ENCODE results near the gene ROR2. TPM values are rescaled to one million over a fixed set of nuclear protein-coding genes. Genes with fewer than 3 reads are reported as not detected.

Gene ROR2
- total RNA-seq, 2 experiments from 2014 or later = not detected

DNA sequence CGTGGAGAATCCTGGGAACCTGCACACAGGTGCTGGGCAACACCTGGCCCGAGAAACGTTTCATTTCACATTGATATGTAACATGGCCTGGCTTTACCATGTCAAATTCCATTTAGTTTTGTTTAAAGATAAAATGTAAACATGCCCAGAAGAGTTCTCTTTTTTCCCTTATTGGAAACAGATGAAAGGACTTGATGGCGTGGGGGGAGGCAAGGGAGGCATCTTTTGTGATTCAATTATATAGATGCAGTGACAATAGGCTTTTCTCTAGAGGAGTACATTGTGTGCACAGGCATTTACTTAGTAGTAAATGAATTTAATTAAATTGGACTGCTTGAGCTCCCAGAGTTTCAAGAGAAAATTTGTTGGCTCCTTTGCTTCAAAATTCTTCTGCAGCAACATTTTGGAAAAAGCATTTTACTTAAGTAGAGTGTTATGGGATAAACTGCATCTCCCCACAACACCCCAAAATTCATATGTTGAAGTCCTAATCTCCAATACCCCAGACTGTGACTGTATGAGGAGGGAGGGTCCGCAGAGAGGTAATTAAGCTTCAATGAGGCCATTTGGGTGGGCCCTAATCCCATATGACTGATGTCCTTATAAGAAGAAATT lies 272.1 kb downstream of the ROR2 start:
- no peak for DNase-seq
- Mint-ChIP-seq H3K36me3 (ENCODE audit: low read depth) (no peaks in the 10 kb centered on the region), H3K9me3 (no peaks in the 10 kb centered on the region), H3K27ac (no peak overlapping the region), H3K27me3 (ENCODE audit: low read depth) (peaks cover 36% of the 10 kb centered on the region), H3K4me1 (ENCODE audit: low read depth) (peaks cover 4% of the 10 kb centered on the region), H3K4me3 (no peak overlapping the region)
- intact Hi-C loops (cut with micrococcal nuclease) = no loop called here
- CTCF ChIA-PET = interaction anchor here (1.0 to 1.2 kb wide), 2 partner anchors 640 to 644 kb away, joined by 3 read pairs; no protein-coding TSS in a partner anchor

DNA sequence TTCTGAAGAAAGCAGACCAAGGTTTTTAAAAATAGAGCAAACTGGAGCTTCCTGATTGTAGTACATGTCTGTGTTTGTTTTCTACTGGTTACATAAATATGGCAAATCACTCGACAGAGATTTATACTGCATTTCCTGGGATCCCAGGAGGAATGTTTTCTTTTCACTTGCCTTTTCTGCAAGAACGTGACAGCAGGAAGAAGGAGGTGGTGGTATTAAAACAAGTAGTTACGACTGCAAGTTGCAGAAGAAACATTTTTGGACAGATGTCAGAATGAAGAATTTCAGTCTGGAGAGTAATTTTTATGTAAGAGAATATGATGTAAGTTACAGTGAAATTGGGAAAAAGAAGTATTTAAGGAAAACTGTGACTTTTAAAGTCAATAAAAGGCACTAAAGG lies 272.7 kb downstream of the ROR2 start:
- Mint-ChIP-seq H3K27ac (no peak overlapping the region), H3K9me3 (no peaks in the 10 kb centered on the region), H3K36me3 (ENCODE audit: low read depth) (no peaks in the 10 kb centered on the region), H3K27me3 (ENCODE audit: low read depth) (peaks cover 32% of the 10 kb centered on the region), H3K4me1 (ENCODE audit: low read depth) (peaks cover 4% of the 10 kb centered on the region), H3K4me3 (no peak overlapping the region)
- intact Hi-C loops (cut with micrococcal nuclease) = no loop called here
- CTCF ChIA-PET = interaction anchor here (1.0 kb wide), 1 partner anchor 640 kb away, joined by 3 read pairs; no protein-coding TSS in a partner anchor
- no peak for DNase-seq

GRCh38 chr9:91676046-91676445 lies 274.0 kb downstream of the ROR2 start:
- intact Hi-C loops (cut with micrococcal nuclease) = no loop called here
- Mint-ChIP-seq H3K4me1 (ENCODE audit: low read depth) (no peaks in the 10 kb centered on the region), H3K27me3 (ENCODE audit: low read depth) (peaks cover 28% of the 10 kb centered on the region), H3K27ac (no peak overlapping the region), H3K36me3 (ENCODE audit: low read depth) (no peaks in the 10 kb centered on the region), H3K9me3 (peaks cover 1% of the 10 kb centered on the region), H3K4me3 (no peak overlapping the region)
- CTCF ChIA-PET = interaction anchor here (0.6 kb wide), 1 partner anchor 51 kb away, joined by 6 read pairs; no protein-coding TSS in a partner anchor
- DNase-seq = no peak

- no peak overlapping the region for H3K4me3 Mint-ChIP-seq
- H3K36me3 Mint-ChIP-seq (ENCODE audit: low read depth) = no peaks in the 10 kb centered on the region
- DNase-seq = no peak
- H3K27ac Mint-ChIP-seq = no peak overlapping the region
- H3K9me3 Mint-ChIP-seq = no peaks in the 10 kb centered on the region
- no peaks in the 10 kb centered on the region for H3K4me1 Mint-ChIP-seq (ENCODE audit: low read depth)
- H3K27me3 Mint-ChIP-seq (ENCODE audit: low read depth) = peaks cover 2% of the 10 kb centered on the region
- CTCF ChIA-PET = no interaction called here
- intact Hi-C loops (cut with micrococcal nuclease) = no loop called here
These were observed 285.4 kb downstream of the ROR2 start for GRCh38 chr9:91664663-91665062.

- H3K27me3 Mint-ChIP-seq (ENCODE audit: low read depth) = no peaks in the 10 kb centered on the region
- no peaks in the 10 kb centered on the region for H3K36me3 Mint-ChIP-seq (ENCODE audit: low read depth)
- DNase-seq = no peak
- no peak overlapping the region for H3K27ac Mint-ChIP-seq
- no peaks in the 10 kb centered on the region for H3K4me1 Mint-ChIP-seq (ENCODE audit: low read depth)
- CTCF ChIA-PET = no interaction called here
- no peak overlapping the region for H3K4me3 Mint-ChIP-seq
- H3K9me3 Mint-ChIP-seq = no peaks in the 10 kb centered on the region
- intact Hi-C loops (cut with micrococcal nuclease) = no loop called here
These were observed 286.2 kb downstream of the ROR2 start for GRCh38 chr9:91663858-91664257.

- no peak for DNase-seq
- intact Hi-C loops (cut with micrococcal nuclease) = no loop called here
- CTCF ChIA-PET = interaction anchor here (1.4 to 1.5 kb wide), 2 partner anchors 11 to 63 kb away, joined by 3 to 4 read pairs; no protein-coding TSS in a partner anchor
These were observed 288.6 kb downstream of the ROR2 start for GRCh38 chr9:91661451-91661850.

GRCh38 chr9:91660521-91660920 lies 289.5 kb downstream of the ROR2 start:
- DNase-seq = no peak
- no peak overlapping the region for H3K4me3 Mint-ChIP-seq
- H3K9me3 Mint-ChIP-seq = no peaks in the 10 kb centered on the region
- CTCF ChIA-PET = no interaction called here
- H3K27ac Mint-ChIP-seq = no peak overlapping the region
- no peaks in the 10 kb centered on the region for H3K36me3 Mint-ChIP-seq (ENCODE audit: low read depth)
- intact Hi-C loops (cut with micrococcal nuclease) = no loop called here
- H3K4me1 Mint-ChIP-seq (ENCODE audit: low read depth) = no peaks in the 10 kb centered on the region
- H3K27me3 Mint-ChIP-seq (ENCODE audit: low read depth) = no peaks in the 10 kb centered on the region

More at GRCh38 chr9:91661451-91661850, 288.6 kb downstream of the ROR2 start:
- H3K9me3 Mint-ChIP-seq = no peaks in the 10 kb centered on the region
- no peak overlapping the region for H3K4me3 Mint-ChIP-seq
- no peak overlapping the region for H3K27ac Mint-ChIP-seq
- H3K4me1 Mint-ChIP-seq (ENCODE audit: low read depth) = no peaks in the 10 kb centered on the region
- no peaks in the 10 kb centered on the region for H3K27me3 Mint-ChIP-seq (ENCODE audit: low read depth)
- H3K36me3 Mint-ChIP-seq (ENCODE audit: low read depth) = no peaks in the 10 kb centered on the region

- DNase-seq = peak; percentile 10
- no peak overlapping the region for H3K4me3 Mint-ChIP-seq
- intact Hi-C loops (cut with micrococcal nuclease) = no loop called here
- H3K9me3 Mint-ChIP-seq = no peaks in the 10 kb centered on the region
- H3K36me3 Mint-ChIP-seq (ENCODE audit: low read depth) = no peaks in the 10 kb centered on the region
- CTCF ChIA-PET = interaction anchor here (1.4 kb wide), 1 partner anchor 744 kb away, joined by 4 read pairs; no protein-coding TSS in a partner anchor
- no peak overlapping the region for H3K27ac Mint-ChIP-seq
- H3K27me3 Mint-ChIP-seq (ENCODE audit: low read depth) = no peaks in the 10 kb centered on the region
- H3K4me1 Mint-ChIP-seq (ENCODE audit: low read depth) = no peaks in the 10 kb centered on the region
These were observed 290.2 kb downstream of the ROR2 start for GRCh38 chr9:91659529-91660495.

- H3K4me3 Mint-ChIP-seq = no peak overlapping the region
- CTCF ChIA-PET = interaction anchor here (0.6 to 1.4 kb wide), 2 partner anchors 60 to 743 kb away, joined by 3 to 4 read pairs; no protein-coding TSS in a partner anchor
- intact Hi-C loops (cut with micrococcal nuclease) = no loop called here
- no peak overlapping the region for H3K27ac Mint-ChIP-seq
- H3K27me3 Mint-ChIP-seq (ENCODE audit: low read depth) = no peaks in the 10 kb centered on the region
- no peaks in the 10 kb centered on the region for H3K9me3 Mint-ChIP-seq
- no peaks in the 10 kb centered on the region for H3K36me3 Mint-ChIP-seq (ENCODE audit: low read depth)
- H3K4me1 Mint-ChIP-seq (ENCODE audit: low read depth) = no peaks in the 10 kb centered on the region
- DNase-seq = no peak
These were observed 291.4 kb downstream of the ROR2 start for GRCh38 chr9:91658513-91659105.

- intact Hi-C loops (cut with micrococcal nuclease) = no loop called here
- no peaks in the 10 kb centered on the region for H3K36me3 Mint-ChIP-seq (ENCODE audit: low read depth)
- no peaks in the 10 kb centered on the region for H3K27me3 Mint-ChIP-seq (ENCODE audit: low read depth)
- no peak overlapping the region for H3K4me3 Mint-ChIP-seq
- no peaks in the 10 kb centered on the region for H3K4me1 Mint-ChIP-seq (ENCODE audit: low read depth)
- no peak overlapping the region for H3K27ac Mint-ChIP-seq
- H3K9me3 Mint-ChIP-seq = no peaks in the 10 kb centered on the region
- CTCF ChIA-PET = no interaction called here
- DNase-seq = no peak
These were observed 292.5 kb downstream of the ROR2 start for GRCh38 chr9:91657501-91657900.

DNA sequence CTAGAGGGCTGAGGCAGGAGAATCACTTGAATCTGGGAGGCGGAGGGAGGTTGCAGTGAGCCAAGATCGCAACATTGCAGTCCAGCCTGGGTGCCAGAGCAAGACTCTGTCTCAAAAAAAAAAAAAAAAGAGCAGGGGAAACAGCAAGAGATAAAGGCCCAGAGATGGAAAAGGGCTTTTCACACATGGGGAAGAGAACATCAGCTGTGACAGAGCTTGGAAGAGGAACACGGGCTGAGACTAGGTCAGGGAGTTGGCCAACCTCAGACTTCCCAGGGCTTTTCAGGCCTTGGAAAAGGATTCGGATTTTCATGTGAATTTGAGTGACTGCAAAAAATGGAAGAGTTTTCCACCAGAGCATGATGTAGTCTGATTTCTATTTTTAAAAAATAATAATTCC lies 294.4 kb downstream of the ROR2 start:
- no peak for DNase-seq
- H3K4me3 Mint-ChIP-seq = no peak overlapping the region
- no peak overlapping the region for H3K27ac Mint-ChIP-seq
- intact Hi-C loops (cut with micrococcal nuclease) = no loop called here
- CTCF ChIA-PET = no interaction called here
- H3K36me3 Mint-ChIP-seq (ENCODE audit: low read depth) = no peaks in the 10 kb centered on the region
- H3K27me3 Mint-ChIP-seq (ENCODE audit: low read depth) = peaks cover 2% of the 10 kb centered on the region
- H3K9me3 Mint-ChIP-seq = no peaks in the 10 kb centered on the region
- H3K4me1 Mint-ChIP-seq (ENCODE audit: low read depth) = no peaks in the 10 kb centered on the region

DNA sequence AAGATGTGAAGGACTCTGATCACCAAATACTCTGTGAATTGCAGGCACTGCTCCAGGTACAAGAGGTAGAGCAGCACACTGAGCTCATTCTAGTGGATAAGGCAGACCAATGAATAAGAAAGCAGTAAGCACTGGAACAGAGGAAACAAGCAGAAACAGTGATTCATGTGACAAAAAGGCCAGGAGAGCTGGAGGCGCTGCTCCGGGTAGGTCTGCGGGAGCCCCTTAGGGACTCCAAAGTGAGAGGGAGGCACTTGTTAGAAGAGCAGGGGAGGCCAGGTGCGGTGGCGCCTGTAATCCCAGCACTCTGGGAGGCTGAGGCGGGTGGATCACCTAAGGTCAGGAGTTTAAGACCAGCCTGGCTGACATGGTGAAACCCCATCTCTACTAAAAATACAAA lies 294.8 kb downstream of the ROR2 start:
- intact Hi-C loops (cut with micrococcal nuclease) = no loop called here
- H3K27ac Mint-ChIP-seq = no peak overlapping the region
- H3K27me3 Mint-ChIP-seq (ENCODE audit: low read depth) = peaks cover 2% of the 10 kb centered on the region
- DNase-seq = no peak
- no peak overlapping the region for H3K4me3 Mint-ChIP-seq
- CTCF ChIA-PET = no interaction called here
- no peaks in the 10 kb centered on the region for H3K9me3 Mint-ChIP-seq
- no peaks in the 10 kb centered on the region for H3K4me1 Mint-ChIP-seq (ENCODE audit: low read depth)
- no peaks in the 10 kb centered on the region for H3K36me3 Mint-ChIP-seq (ENCODE audit: low read depth)

Measured in activated naive CD4-positive, alpha-beta T cell treated with anti-CD3 and anti-CD28 coated beads for 36 hours (primary cell).